WTC11 (cell line): ENCODE measurements around the gene GJA4.

Source experiments
- ATF3 ChIP-seq: sonication (generic); formaldehyde crosslinking; conservative IDR thresholded peaks from 2 replicates; pipeline ENCODE4 v1.8.1; 2022; ENCODE audit warnings: mild to moderate bottlenecking, missing genetic modification reagents
- CREB1 ChIP-seq: sonication (generic); formaldehyde crosslinking; IDR thresholded peaks from 2 replicates; pipeline ENCODE4 v1.8.0; 2023; ENCODE audit warnings: mild to moderate bottlenecking, missing genetic modification reagents
- CTCF ChIP-seq: fragments of 200-600 bp; IDR thresholded peaks from 2 replicates; pipeline ENCODE4 v1.8.0; 2022; ENCODE audit warnings: antibody characterized with exemption
- FOXK1 ChIP-seq: sonication (generic); formaldehyde crosslinking; IDR thresholded peaks from 2 replicates; pipeline ENCODE4 v1.8.0; 2022; ENCODE audit warnings: mild to moderate bottlenecking, moderate library complexity, missing genetic modification reagents
- FOXP4 ChIP-seq: sonication (generic); formaldehyde crosslinking; IDR thresholded peaks from 2 replicates; pipeline ENCODE4 v1.8.0; 2022; ENCODE audit warnings: mild to moderate bottlenecking, missing genetic modification reagents
- MLX ChIP-seq: sonication (generic); formaldehyde crosslinking; IDR thresholded peaks from 2 replicates; pipeline ENCODE4 v1.8.1; 2023; ENCODE audit warnings: mild to moderate bottlenecking, missing genetic modification reagents, moderate library complexity
- NR2C2 ChIP-seq: sonication (generic); formaldehyde crosslinking; IDR thresholded peaks from 2 replicates; pipeline ENCODE4 v1.8.0; 2022; ENCODE audit warnings: mild to moderate bottlenecking, missing genetic modification reagents
- SMAD3 ChIP-seq: sonication (generic); formaldehyde crosslinking; IDR thresholded peaks from 2 replicates; pipeline ENCODE4 v1.8.0; 2022; ENCODE audit warnings: missing genetic modification reagents, mild to moderate bottlenecking, borderline replicate concordance
- SOX15 ChIP-seq: fragments of 250-450 bp; sonication (Bioruptor Pico); IDR thresholded peaks from 2 replicates; pipeline ENCODE4 v1.9.0; 2021; ENCODE audit warnings: mild to moderate bottlenecking
- TEAD1 ChIP-seq: sonication (generic); formaldehyde crosslinking; IDR thresholded peaks from 2 replicates; pipeline ENCODE4 v1.8.0; 2022; ENCODE audit warnings: mild to moderate bottlenecking, missing genetic modification reagents
- TEAD4 ChIP-seq: sonication (generic); formaldehyde crosslinking; IDR thresholded peaks from 2 replicates; pipeline ENCODE4 v1.8.0; 2022; ENCODE audit warnings: mild to moderate bottlenecking, missing genetic modification reagents
- TF ChIP-seq, protein P1 (sequence below): sonication (generic); formaldehyde crosslinking; IDR thresholded peaks from 2 replicates; pipeline ENCODE4 v1.8.1; 2022; ENCODE audit warnings: low read depth, missing genetic modification reagents, borderline replicate concordance
- TF ChIP-seq, protein P2 (sequence below): sonication (generic); formaldehyde crosslinking; IDR thresholded peaks from 2 replicates; pipeline ENCODE4 v1.8.0; 2022; ENCODE audit warnings: mild to moderate bottlenecking, missing genetic modification reagents
- TF ChIP-seq, protein P3 (sequence below): fragments of 250-450 bp; sonication (Bioruptor Pico); IDR thresholded peaks from 2 replicates; pipeline ENCODE4 v1.9.0; 2021; ENCODE audit warnings: mild to moderate bottlenecking

DNA sequence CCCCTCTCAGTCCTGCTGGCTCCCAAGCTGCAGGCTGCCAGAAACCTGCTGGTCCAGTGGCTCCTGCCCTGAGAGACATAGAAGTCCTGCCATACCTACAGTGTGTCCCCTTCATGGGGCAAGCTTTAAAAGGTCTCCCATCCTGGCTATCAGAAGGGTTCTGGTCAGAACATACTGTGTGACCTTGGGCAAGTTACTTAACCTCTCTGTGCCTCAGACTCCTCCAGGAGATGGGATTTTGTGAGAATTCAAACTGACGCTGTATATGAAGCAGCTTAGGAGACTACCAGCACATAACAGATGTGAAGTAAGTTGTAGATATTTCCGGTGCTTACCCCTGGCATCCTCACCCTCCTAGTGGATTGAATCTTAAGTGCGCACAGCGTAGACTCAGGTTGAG is 46.7 kb upstream of the GJA4 start:
- TF ChIP-seq, protein P1, sequence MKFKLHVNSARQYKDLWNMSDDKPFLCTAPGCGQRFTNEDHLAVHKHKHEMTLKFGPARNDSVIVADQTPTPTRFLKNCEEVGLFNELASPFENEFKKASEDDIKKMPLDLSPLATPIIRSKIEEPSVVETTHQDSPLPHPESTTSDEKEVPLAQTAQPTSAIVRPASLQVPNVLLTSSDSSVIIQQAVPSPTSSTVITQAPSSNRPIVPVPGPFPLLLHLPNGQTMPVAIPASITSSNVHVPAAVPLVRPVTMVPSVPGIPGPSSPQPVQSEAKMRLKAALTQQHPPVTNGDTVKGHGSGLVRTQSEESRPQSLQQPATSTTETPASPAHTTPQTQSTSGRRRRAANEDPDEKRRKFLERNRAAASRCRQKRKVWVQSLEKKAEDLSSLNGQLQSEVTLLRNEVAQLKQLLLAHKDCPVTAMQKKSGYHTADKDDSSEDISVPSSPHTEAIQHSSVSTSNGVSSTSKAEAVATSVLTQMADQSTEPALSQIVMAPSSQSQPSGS (CRISPR knock-in tag), result no peak
- TF ChIP-seq FOXK1 (CRISPR knock-in tag) (no peak), MLX (CRISPR knock-in tag) (no peak), CTCF (no peak), NR2C2 (CRISPR knock-in tag) (no peak), TEAD1 (CRISPR knock-in tag) (no peak), SMAD3 (CRISPR knock-in tag) (no peak), SOX15 (no peak), TEAD4 (CRISPR knock-in tag) (no peak), CREB1 (CRISPR knock-in tag) (no peak), FOXP4 (CRISPR knock-in tag) (no peak), ATF3 (CRISPR knock-in tag) (no peak)
- TF ChIP-seq, protein P2, sequence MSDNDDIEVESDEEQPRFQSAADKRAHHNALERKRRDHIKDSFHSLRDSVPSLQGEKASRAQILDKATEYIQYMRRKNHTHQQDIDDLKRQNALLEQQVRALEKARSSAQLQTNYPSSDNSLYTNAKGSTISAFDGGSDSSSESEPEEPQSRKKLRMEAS (CRISPR knock-in tag), result no peak
- TF ChIP-seq, protein P3, sequence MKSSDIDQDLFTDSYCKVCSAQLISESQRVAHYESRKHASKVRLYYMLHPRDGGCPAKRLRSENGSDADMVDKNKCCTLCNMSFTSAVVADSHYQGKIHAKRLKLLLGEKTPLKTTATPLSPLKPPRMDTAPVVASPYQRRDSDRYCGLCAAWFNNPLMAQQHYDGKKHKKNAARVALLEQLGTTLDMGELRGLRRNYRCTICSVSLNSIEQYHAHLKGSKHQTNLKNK (CRISPR knock-in tag), result no peak
